GM08714 (cell line): Measurements from ENCODE around the gene RTL3.
"Not testable (repeated sequence)": the region's sequence is repeated elsewhere in the genome, so short reads cannot be mapped to it uniquely, and the experiment has no call there.

Experiments used
- H3K4me3 ChIP-seq: fragments of 200-500 bp; sonication (Bioruptor generic); 2 replicates; pipeline ENCODE4 v1.5.1; 2014; ENCODE audit warnings: mild to moderate bottlenecking, low read length, inconsistent platforms
- ZNF274 ChIP-seq: IDR thresholded peaks from 2 replicates; pipeline ENCODE4 v1.6.1; 2012; ENCODE audit warnings: mild to moderate bottlenecking, low read depth, low read length

Gene RTL3

GRCh38 chrX:78650906-78651437 is 8.2 kb downstream of the RTL3 start:
- TF ChIP-seq ZNF274 = no peak
- H3K4me3 ChIP-seq = no peak overlapping the region

GRCh38 chrX:78643874-78644273 is 15.3 kb downstream of the RTL3 start:
- no peak overlapping the region for H3K4me3 ChIP-seq
- TF ChIP-seq ZNF274 = no peak

DNA sequence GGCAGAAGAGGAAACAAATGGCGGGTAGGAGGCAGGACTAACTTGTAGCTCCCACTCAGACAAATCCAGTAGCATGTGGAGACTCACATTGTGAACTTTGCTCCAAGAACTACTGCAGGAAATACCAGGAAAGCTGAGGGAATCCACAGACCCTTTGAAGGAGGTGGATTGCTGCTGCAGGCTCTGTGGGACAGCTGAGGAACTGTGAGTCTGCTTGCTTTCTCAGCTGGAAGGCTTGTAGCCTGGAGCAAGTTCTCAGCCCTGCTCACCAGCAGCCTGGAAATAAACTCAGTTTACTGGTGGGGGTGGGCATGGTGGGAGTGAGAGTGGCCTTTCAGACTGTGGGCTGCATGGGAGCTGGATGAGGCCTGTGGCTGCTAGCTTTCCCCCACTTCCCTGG is 16.0 kb downstream of the RTL3 start:
- no peak overlapping the region for H3K4me3 ChIP-seq
- no peak for TF ChIP-seq ZNF274

DNA sequence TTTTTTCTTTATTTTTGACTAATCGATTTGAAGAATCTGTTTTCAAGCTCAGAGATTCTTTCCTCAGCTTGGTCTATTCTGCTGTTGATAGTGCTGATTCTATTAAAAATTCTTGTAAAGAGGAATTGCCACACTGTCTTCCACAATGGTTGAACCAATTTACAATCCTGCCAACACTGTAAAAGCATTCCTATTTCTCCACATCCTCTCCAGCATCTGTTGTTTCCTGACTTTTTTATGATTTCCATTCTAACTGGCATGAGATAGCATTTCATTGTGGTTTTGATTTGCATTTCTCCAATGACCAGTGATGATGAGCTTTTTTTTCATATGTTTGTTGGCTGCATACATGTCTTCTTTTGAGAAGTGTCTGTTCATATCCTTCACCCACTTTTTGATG is 23.0 kb downstream of the RTL3 start:
- not testable (repeated sequence) for H3K4me3 ChIP-seq

- no peak for TF ChIP-seq ZNF274
- H3K4me3 ChIP-seq = no peak overlapping the region
Measured at GRCh38 chrX:78624962-78625909, 33.9 kb downstream of the RTL3 start.

DNA sequence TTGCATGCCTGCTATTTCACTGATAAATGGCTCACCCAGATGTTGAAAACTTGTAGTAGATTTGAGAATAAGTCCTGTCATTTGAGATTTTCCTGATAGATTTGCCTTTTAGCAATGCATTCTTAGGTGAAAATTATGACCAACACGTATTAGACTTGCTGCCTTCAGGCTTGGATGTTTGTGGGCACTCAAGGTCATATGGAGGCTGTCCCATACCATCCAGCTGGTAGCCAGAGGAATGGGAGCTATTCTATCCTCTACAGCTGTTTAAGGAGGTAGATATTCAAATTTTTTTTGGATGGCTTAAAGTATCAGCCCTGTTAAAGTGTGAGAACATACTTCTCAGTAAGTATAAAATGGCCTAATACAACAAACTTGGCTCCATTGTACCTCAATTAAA is 34.7 kb downstream of the RTL3 start:
- no peak for TF ChIP-seq ZNF274
- H3K4me3 ChIP-seq = no peak overlapping the region

DNA sequence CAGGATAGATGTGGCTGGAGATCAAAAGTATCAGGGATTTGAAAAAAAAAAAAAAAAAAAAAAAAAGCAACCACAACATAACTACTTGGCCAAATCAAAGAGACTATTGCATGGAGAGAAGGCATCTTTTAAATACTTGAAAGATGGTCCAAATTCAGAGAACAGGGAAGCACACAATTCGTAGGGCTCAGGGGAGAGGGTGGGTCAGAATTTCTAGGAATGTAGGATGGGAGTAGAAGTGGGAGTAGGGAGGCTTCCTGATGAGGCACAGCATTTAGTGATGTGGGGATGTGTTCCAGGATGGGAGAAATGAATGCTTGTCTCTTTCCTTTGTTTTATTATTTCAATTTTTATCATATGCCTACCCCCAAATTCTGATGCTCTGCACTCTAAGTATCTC is 36.3 kb downstream of the RTL3 start:
- H3K4me3 ChIP-seq = no peak overlapping the region
- no peak for TF ChIP-seq ZNF274

GRCh38 chrX:78619834-78620233 is 39.3 kb downstream of the RTL3 start:
- H3K4me3 ChIP-seq = no peak overlapping the region
- no peak for TF ChIP-seq ZNF274

GRCh38 chrX:78618987-78619386 is 40.1 kb downstream of the RTL3 start:
- H3K4me3 ChIP-seq = no peak overlapping the region
- no peak for TF ChIP-seq ZNF274

DNA sequence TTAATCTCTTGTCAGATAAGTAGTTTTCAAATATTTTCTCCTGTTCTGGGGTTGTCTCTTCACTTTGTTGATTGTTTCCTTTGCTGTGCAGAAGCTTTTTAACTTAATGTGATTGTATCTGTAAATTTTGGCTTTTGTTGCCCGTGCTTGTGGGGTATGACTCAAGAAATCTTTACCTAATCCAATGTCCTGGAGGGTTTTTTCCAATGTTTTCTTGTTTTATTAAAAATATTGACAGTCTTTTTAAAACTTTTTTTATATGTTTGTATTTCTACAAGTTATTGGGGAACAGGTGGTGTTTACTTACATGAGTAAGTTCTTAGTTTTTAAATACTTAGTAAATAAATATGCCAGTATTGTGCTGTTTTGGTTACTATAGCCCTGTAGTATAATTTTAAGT is 44.9 kb downstream of the RTL3 start:
- no peak for TF ChIP-seq ZNF274

More for the DNA sequence above, 44.9 kb downstream of the RTL3 start:
- no peak overlapping the region for H3K4me3 ChIP-seq
